Heart left ventricle (tissue), 16 donors: ENCODE measurements around the gene PRSS36. TPM values are rescaled to one million over a fixed set of nuclear protein-coding genes. Genes with fewer than 3 reads are reported as not detected.
"Not testable (repeated sequence)": the region's sequence is repeated elsewhere in the genome, so short reads cannot be mapped to it uniquely, and the experiment has no call there.

ENCODE experiments used
- ATAC-seq, 4 donors: fragments of 200-7000 bp; cut with Tn5 transposase; one replicate each; pipeline ENCODE4 v1.9.1; 2020 to 2022; ENCODE audit warnings: moderate library complexity in 4 of 4, mild to moderate bottlenecking in 3 of 4, moderate number of reproducible peaks in 1 of 4
- DNase-seq, 5 donors: peaks; one replicate each; pipeline ENCODE4 v3.0.0-alpha.2; 2020
- H3K27ac ChIP-seq, 12 donors: fragments of 200-600 bp; sonication (generic) in 4 of 12; one replicate each; pipeline versions ENCODE4 v1.5.0 to v1.8.0; 2016 to 2022; ENCODE audit warnings: mild to moderate bottlenecking in 2 of 12
- H3K27me3 ChIP-seq, 9 donors: fragments of 200-600 bp; sonication (generic) in 2 of 9; one replicate each; pipeline versions ENCODE4 v1.5.1 to v1.8.0; 2016 to 2022; ENCODE audit warnings: mild to moderate bottlenecking in 3 of 9
- H3K36me3 ChIP-seq, 9 donors: fragments of 200-600 bp; sonication (generic) in 2 of 9; one replicate each; pipeline versions ENCODE4 v1.5.0 to v1.8.0; 2018 to 2022; ENCODE audit warnings: mild to moderate bottlenecking in 2 of 9
- H3K4me1 ChIP-seq, 12 donors: fragments of 200-600 bp; sonication (generic) in 4 of 12; one replicate each; pipeline versions ENCODE4 v1.5.0 to v1.8.0; 2016 to 2022; ENCODE audit warnings: mild to moderate bottlenecking in 3 of 12
- H3K4me3 ChIP-seq, 12 donors: fragments of 200-600 bp; sonication (generic) in 4 of 12; one replicate each; pipeline versions ENCODE4 v1.5.0 to v1.8.0; 2017 to 2022; ENCODE audit warnings: mild to moderate bottlenecking in 9 of 12, moderate library complexity in 4 of 12
- H3K9me3 ChIP-seq, 12 donors: fragments of 200-600 bp; sonication (generic) in 4 of 12; one replicate each; pipeline versions ENCODE4 v1.5.0 to v1.8.0; 2016 to 2022; ENCODE audit warnings: mild to moderate bottlenecking in 1 of 12
- CTCF ChIP-seq, 12 donors: fragments of 200-600 bp; sonication (generic) in 4 of 12; IDR thresholded peaks; one replicate each; pipeline versions ENCODE4 v1.5.0 to v1.8.0; 2018 to 2022; ENCODE audit warnings: antibody characterized with exemption in 12 of 12, mild to moderate bottlenecking in 5 of 12
- POLR2A ChIP-seq, 2 donors: fragments of 450-650 bp; IDR thresholded peaks; one replicate each; pipeline ENCODE4 v1.6.1; 2017; ENCODE audit warnings: antibody characterized with exemption in 2 of 2, mild to moderate bottlenecking in 2 of 2, moderate library complexity in 2 of 2
- WGBS, 4 donors: extraction: QIAGEN DNeasy Blood & Tissue Kit in 2 of 4; methylation state at CpG; one replicate each; pipeline versions ENCODE4 v1.1.5 to v1.1.7; 2013 to 2018; 5-methylcytosine and 5-hydroxymethylcytosine counted together
- intact Hi-C, 10 donors: fragments of 100-400 bp; cut with DNase I; formaldehyde crosslinking; loops; one replicate each; pipeline versions ENCODE4 v1.11.1 to v1.14.2; 2022
- polyA plus RNA-seq, 2 donors: library from polyadenylated mRNA; stranded (reverse); fragments of 200-250 nt; gene quantifications; one replicate each; pipeline ENCODE4 v1.2.3, GENCODE V29; 2013
- total RNA-seq, 9 donors: library from RNA; depleted of rRNA in 2 of 9; stranded (reverse); fragments of >200 nt in 2 of 9; fragmentation: NEBNext Ultra II Directional in 3 of 9; extraction: Animal tissue kit (Norgen Biotek cat#: 25700) in 3 of 9; gene quantifications; one replicate each; pipeline versions ENCODE4 v1.1.0 to v1.2.4, GENCODE V29; 2016 to 2023
- donor health status: ischemic (EF 13 %, LVEDD 7.1; RV severe dilation, severe dysfunction).
- donor health status: healthy with polysubstance abuse.
- donor health status: DM: no; HTN: yes; CAD: no.
- donor health status: DM: no; HTN: no; CAD: no.
- donor health status: ischemic (EF 25% LVEDD 6.9; RV normal size, moderate dysfunction).
- donor health status: ischemic (EF 25% LVEDD 5.7; RV mildly dilated, moderate dysfunction).
- donor health status: healthy.
- donor health status: DM: yes; HTN: yes; CAD: no.
- donor health status: ischemic (EF 35%, LVEDD 5.7; RV mildly dilated, moderate dysfunction).
- donor health status: nonischemic (EF 11% LVEDD 7.7; RV severe dilation, severe dysfunction).
- donor health status: DM: yes; HTN: yes; CAD: no.
- donor health status: PGD.
- donor health status: ischemic (EF 29% LVEDD 5.4; RV normal size, mild dysfunction).
- donor health status: nonischemic (EF 23%, LVEDD 6.1; RV moderate dilation, normal function).

The PRSS36 gene
- total and polyA plus RNA-seq, 11 donors = 0.35 to 5.1 (median 1.2) TPM

- Histone ChIP-seq H3K9me3 (no peaks in the 10 kb centered on the region), H3K4me1 (peaks cover 3 to 39% (median 27%) of the 10 kb centered on the region in 12 donors), H3K36me3 (no peaks in the 10 kb centered on the region), H3K4me3 (peak overlapping the region in 10 of 12 donors; percentile 9 to 67 (median 54)), H3K27me3 (no peaks in the 10 kb centered on the region), H3K27ac (peak overlapping the region in 11 of 12 donors; percentile 58 to 91 (median 79))
- DNase-seq (peak in 3 of 5 donors; percentile 27 to 65 (median 57)), ATAC-seq (peak in 3 of 4 donors; percentile 0 to 2 (median 0))
- intact Hi-C loops = loop anchor here (1.0 to 10.0 kb wide), 16 partner anchors 23 to 303 kb away; partner anchors contain the start of genes HSD3B7 (in 6 of the 10), BCKDK (in 4 of the 10), STX4 (in 3 of the 10) and VKORC1 (in 3 of the 10)
- TF ChIP-seq POLR2A (IDR thresholded peaks at IDR 0.05) (no peak), CTCF (IDR thresholded peaks at IDR 0.05) (no peak)
- 27 to 30% (median 28%) methylated on average over 9 to 10 of the region's 10 CpGs for WGBS, 4 donors
Observed at GRCh38 chr16:31141489-31142108, 8.3 kb downstream of the PRSS36 start.

- intact Hi-C loops = loop anchor here in 9 of 10 donors (5.0 to 10.0 kb wide), 7 partner anchors 34 to 304 kb away; partner anchors contain the start of genes HSD3B7 (in 4 of the 9), BCKDK (in 3 of the 9), SETD1A (in 1 of the 9) and STX4 (in 1 of the 9)
- H3K27ac ChIP-seq = peak overlapping the region in 10 of 12 donors; percentile 58 to 91 (median 80)
- not testable (repeated sequence) for H3K9me3 ChIP-seq, H3K36me3 ChIP-seq, ATAC-seq, H3K27me3 ChIP-seq
- H3K4me1 ChIP-seq = peaks cover 3 to 39% (median 27%) of the 10 kb centered on the region in 12 donors
- peak overlapping the region in 2 of 12 donors; percentile 56 to 67 for H3K4me3 ChIP-seq
- 91 to 93% (median 92%) methylated on average over 9 of the region's 9 CpGs for WGBS, 4 donors
- peak in 1 of 5 donors; percentile 11 for DNase-seq
Observed at GRCh38 chr16:31141071-31141469, 8.8 kb downstream of the PRSS36 start.

DNA sequence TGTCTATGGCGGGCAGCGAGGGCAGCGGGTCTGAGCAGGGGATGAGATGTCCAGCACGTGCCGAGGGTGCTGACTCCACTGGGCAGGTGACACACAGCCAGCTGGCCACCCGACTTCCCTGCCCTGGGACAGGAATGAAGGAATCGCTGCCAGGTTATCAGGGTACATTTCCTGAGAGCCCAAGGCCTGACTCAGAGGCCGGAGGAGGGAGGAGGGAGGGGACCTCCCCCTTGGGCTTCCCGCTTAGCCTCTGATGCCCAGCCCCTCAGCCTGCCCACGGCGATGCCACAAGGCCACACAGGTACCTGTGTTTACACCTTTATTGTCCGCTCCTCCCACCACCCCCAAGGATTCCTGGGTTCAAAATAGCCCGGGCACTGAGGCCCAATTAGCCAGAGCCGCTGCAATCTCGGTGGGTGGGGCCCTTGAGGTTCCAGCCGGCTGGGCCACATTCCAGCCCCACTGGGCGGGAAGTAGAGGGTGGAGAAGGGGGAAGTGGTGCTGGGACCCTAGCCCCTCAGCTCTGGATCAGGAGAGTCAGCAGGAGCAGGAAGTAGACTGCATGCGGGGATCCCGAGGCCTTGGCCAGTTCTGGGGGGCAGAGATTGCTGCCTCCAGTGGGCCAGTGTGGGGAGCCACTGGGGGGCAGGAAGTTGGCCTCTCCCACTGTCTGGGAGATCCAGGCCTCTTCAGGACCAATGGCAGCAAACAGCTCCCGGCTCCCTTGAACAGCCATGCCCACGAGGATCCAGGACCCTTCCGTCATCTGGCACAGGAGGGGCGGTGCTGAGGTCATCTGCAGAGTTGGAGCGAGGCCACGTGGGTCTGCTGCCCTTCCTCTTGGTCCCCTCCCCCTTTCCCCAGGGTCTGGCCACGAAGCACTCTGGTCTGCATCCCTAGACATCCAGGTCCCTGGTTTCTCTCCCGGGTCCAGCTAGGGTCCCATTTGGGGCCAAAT lies 11.0 kb downstream of the PRSS36 start:
- peak overlapping the region in 4 of 12 donors; percentile 4 to 15 (median 7) for H3K4me3 ChIP-seq
- TF ChIP-seq POLR2A (IDR thresholded peaks at IDR 0.05) (no peak), CTCF (IDR thresholded peaks at IDR 0.05) (no peak)
- H3K4me1 ChIP-seq = peaks cover 3 to 53% (median 30%) of the 10 kb centered on the region in 12 donors
- 35 to 42% (median 39%) methylated on average over 21 to 27 of the region's 27 CpGs for WGBS, 4 donors
- peak in 2 of 4 donors; percentile 3 for ATAC-seq
- H3K27me3 ChIP-seq = no peaks in the 10 kb centered on the region
- no peaks in the 10 kb centered on the region for H3K9me3 ChIP-seq
- DNase-seq = peak in 3 of 5 donors; percentile 61 to 75 (median 71)
- peak overlapping the region in 4 of 12 donors; percentile 22 to 60 (median 34) for H3K27ac ChIP-seq
- no peaks in the 10 kb centered on the region for H3K36me3 ChIP-seq
- intact Hi-C loops = no loop called here

- H3K27ac ChIP-seq, DNase-seq, ATAC-seq, intact Hi-C loops, H3K4me3 ChIP-seq, H3K9me3 ChIP-seq, H3K27me3 ChIP-seq: not testable (repeated sequence)
- 90 to 95% (median 92%) methylated on average over 20 of the region's 20 CpGs for WGBS, 4 donors
- Histone ChIP-seq H3K36me3 (peaks cover 0 to 11% (median 6%) of the 10 kb centered on the region in 9 donors), H3K4me1 (peaks cover 3 to 53% (median 23%) of the 10 kb centered on the region in 12 donors)
Observed at GRCh38 chr16:31136822-31137499, 12.9 kb downstream of the PRSS36 start.
